ES-I3 (cell line): ENCODE measurements around the gene CAST.
"Not testable (repeated sequence)": the region's sequence is repeated elsewhere in the genome, so short reads cannot be mapped to it uniquely, and the experiment has no call there.

Experiments used
- H3K36me3 ChIP-seq: 2 replicates; pipeline ENCODE4 v1.6.1; 2013; ENCODE audit warnings: mild to moderate bottlenecking, low read length, control low read depth, moderate library complexity; ENCODE audit not compliant: insufficient read depth
- H3K4me1 ChIP-seq: 2 replicates; pipeline ENCODE4 v1.6.1; 2013; ENCODE audit warnings: mild to moderate bottlenecking, control low read depth, low read length; ENCODE audit not compliant: insufficient read depth
- H3K9ac ChIP-seq: 2 replicates; pipeline ENCODE4 v1.6.1; 2013; ENCODE audit warnings: low read depth, mild to moderate bottlenecking, low read length, moderate library complexity
- H3K9me3 ChIP-seq: 2 replicates; pipeline ENCODE4 v1.6.1; 2013; ENCODE audit warnings: mild to moderate bottlenecking, low read length, moderate library complexity; ENCODE audit not compliant: control insufficient read depth, insufficient read depth

Gene CAST

GRCh38 chr5:96661855-96662724 is at the start of gene CAST:
CAST (plus strand) TSS chr5:96662376; CDS start chr5:96662423, 47 bp downstream.
- Histone ChIP-seq H3K4me1 (0 out of 2 replicates have a peak, but pooled peaks cover 6% of the 10 kb centered on the region), H3K9ac (peak within 1 kb of the TSS; percentile 71)

GRCh38 chr5:96614110-96614691 is 48.0 kb upstream of the CAST start:
- Histone ChIP-seq H3K9me3 (no peaks in the 10 kb centered on the region), H3K9ac (no peak overlapping the region), H3K4me1 (no peaks in the 10 kb centered on the region), H3K36me3 (no peaks in the 10 kb centered on the region)

More at GRCh38 chr5:96661855-96662724, at the start of gene CAST:
- no peaks in the 10 kb centered on the region for H3K36me3 ChIP-seq
- H3K9me3 ChIP-seq: no peaks in the 10 kb centered on the region

- H3K36me3 ChIP-seq: no peaks in the 10 kb centered on the region
- no peaks in the 10 kb centered on the region for H3K9me3 ChIP-seq
- no peak overlapping the region for H3K9ac ChIP-seq
- no peaks in the 10 kb centered on the region for H3K4me1 ChIP-seq
Measured at GRCh38 chr5:96615223-96615622, 47.0 kb upstream of the CAST start.

- no peaks in the 10 kb centered on the region for H3K9me3 ChIP-seq
- H3K4me1 ChIP-seq: no peaks in the 10 kb centered on the region
- no peaks in the 10 kb centered on the region for H3K36me3 ChIP-seq
- H3K9ac ChIP-seq: no peak overlapping the region
Measured at GRCh38 chr5:96616801-96617200, 45.4 kb upstream of the CAST start.

- H3K36me3 ChIP-seq, H3K9ac ChIP-seq, H3K9me3 ChIP-seq, H3K4me1 ChIP-seq: not testable (repeated sequence)
Measured at GRCh38 chr5:96618311-96619016, 43.7 kb upstream of the CAST start.

- H3K9me3 ChIP-seq: no peaks in the 10 kb centered on the region
- H3K9ac ChIP-seq: no peak overlapping the region
- no peaks in the 10 kb centered on the region for H3K36me3 ChIP-seq
- no peaks in the 10 kb centered on the region for H3K4me1 ChIP-seq
Measured at GRCh38 chr5:96619946-96620345, 42.2 kb upstream of the CAST start.

- Histone ChIP-seq H3K9me3 (no peaks in the 10 kb centered on the region; the same call in 1 of the 2 replicates), H3K4me1 (no peaks in the 10 kb centered on the region), H3K36me3 (no peaks in the 10 kb centered on the region), H3K9ac (no peak overlapping the region)
Measured at GRCh38 chr5:96624596-96624995, 37.6 kb upstream of the CAST start.

GRCh38 chr5:96625365-96625764 is 36.8 kb upstream of the CAST start:
- Histone ChIP-seq H3K36me3 (no peaks in the 10 kb centered on the region), H3K9ac (no peak overlapping the region), H3K9me3 (no peaks in the 10 kb centered on the region; the same call in 1 of the 2 replicates), H3K4me1 (no peaks in the 10 kb centered on the region)

GRCh38 chr5:96626956-96627355 is 35.2 kb upstream of the CAST start:
- Histone ChIP-seq H3K4me1 (no peaks in the 10 kb centered on the region), H3K9me3 (no peaks in the 10 kb centered on the region; the same call in 1 of the 2 replicates), H3K36me3 (no peaks in the 10 kb centered on the region), H3K9ac (no peak overlapping the region)

- Histone ChIP-seq H3K9me3 (no peaks in the 10 kb centered on the region; the same call in 1 of the 2 replicates), H3K36me3 (no peaks in the 10 kb centered on the region), H3K9ac (no peak overlapping the region), H3K4me1 (no peaks in the 10 kb centered on the region)
Measured at GRCh38 chr5:96627792-96628398, 34.3 kb upstream of the CAST start.

- no peaks in the 10 kb centered on the region; the same call in 1 of the 2 replicates for H3K9me3 ChIP-seq
- no peak overlapping the region for H3K9ac ChIP-seq
- H3K36me3 ChIP-seq: no peaks in the 10 kb centered on the region
- H3K4me1 ChIP-seq: no peaks in the 10 kb centered on the region
Measured at GRCh38 chr5:96628406-96628805, 33.8 kb upstream of the CAST start.

- no peaks in the 10 kb centered on the region for H3K36me3 ChIP-seq
- no peaks in the 10 kb centered on the region for H3K4me1 ChIP-seq
- no peaks in the 10 kb centered on the region; the same call in 1 of the 2 replicates for H3K9me3 ChIP-seq
- no peak overlapping the region for H3K9ac ChIP-seq
Measured at GRCh38 chr5:96629774-96630173, 32.4 kb upstream of the CAST start.

- Histone ChIP-seq H3K9ac (no peak overlapping the region), H3K4me1 (no peaks in the 10 kb centered on the region), H3K36me3 (no peaks in the 10 kb centered on the region), H3K9me3 (no peaks in the 10 kb centered on the region)
Measured at GRCh38 chr5:96633820-96634219, 28.4 kb upstream of the CAST start.

GRCh38 chr5:96634881-96635280 is 27.3 kb upstream of the CAST start:
- Histone ChIP-seq H3K9ac (no peak overlapping the region), H3K36me3 (no peaks in the 10 kb centered on the region), H3K9me3 (no peaks in the 10 kb centered on the region), H3K4me1 (no peaks in the 10 kb centered on the region)
